Measurements from ENCODE around the gene FAIM2. TPM values are rescaled to one million over a fixed set of nuclear protein-coding genes. Genes with fewer than 3 reads are reported as not detected.

Gene FAIM2
- polyA plus RNA-seq, 1 donor from 2014 or later: 5.3 TPM

GRCh38 chr12:49917166-49917787, 13.6 kb upstream of the FAIM2 start:
- Histone ChIP-seq H3F3A (ENCODE audit: insufficient read depth, low read length, poor library complexity, severe bottlenecking) (no peaks in the 10 kb centered on the region), H3K9me3 (ENCODE audit: low read length) (no peaks in the 10 kb centered on the region), H3K9me2 (ENCODE audit: insufficient read depth, low read length) (no peaks in the 10 kb centered on the region), H3K79me2 (replicated peaks; ENCODE audit: insufficient read depth, low read length) (no peaks in the 10 kb centered on the region), H2AFZ (ENCODE audit: low read depth, low read length) (no peak overlapping the region), H3K4me2 (ENCODE audit: low read length) (no peak overlapping the region), H4K20me1 (ENCODE audit: insufficient read depth) (no peaks in the 10 kb centered on the region), H3K4me3 (ENCODE audit: low read length) (no peak overlapping the region), H3K9ac (ENCODE audit: low read length) (no peak overlapping the region), H3K36me3 (ENCODE audit: insufficient read depth, low read length) (no peaks in the 10 kb centered on the region), H3K27me3 (ENCODE audit: insufficient read depth, low read depth, low read length) (no peaks in the 10 kb centered on the region), H3K27ac (ENCODE audit: low read length) (no peak overlapping the region)
- no peak for TF ChIP-seq SMC3 (conservative IDR thresholded peaks at IDR 0.05; ENCODE audit: poor library complexity)
- no peak for TF ChIP-seq EP300 (conservative IDR thresholded peaks at IDR 0.05; ENCODE audit: poor library complexity, severe bottlenecking)
- no peak for TF ChIP-seq CTCF (IDR thresholded peaks at IDR 0.05; ENCODE audit: poor library complexity, severe bottlenecking)
- no peak for TF ChIP-seq POLR2AphosphoS5 (IDR thresholded peaks at IDR 0.05)
- no peak for TF ChIP-seq TAF1 (IDR thresholded peaks at IDR 0.05; ENCODE audit: low read depth)
- TF ChIP-seq MXI1 (conservative IDR thresholded peaks at IDR 0.05; ENCODE audit: poor library complexity, severe bottlenecking): no peak
- TF ChIP-seq, protein P1, sequence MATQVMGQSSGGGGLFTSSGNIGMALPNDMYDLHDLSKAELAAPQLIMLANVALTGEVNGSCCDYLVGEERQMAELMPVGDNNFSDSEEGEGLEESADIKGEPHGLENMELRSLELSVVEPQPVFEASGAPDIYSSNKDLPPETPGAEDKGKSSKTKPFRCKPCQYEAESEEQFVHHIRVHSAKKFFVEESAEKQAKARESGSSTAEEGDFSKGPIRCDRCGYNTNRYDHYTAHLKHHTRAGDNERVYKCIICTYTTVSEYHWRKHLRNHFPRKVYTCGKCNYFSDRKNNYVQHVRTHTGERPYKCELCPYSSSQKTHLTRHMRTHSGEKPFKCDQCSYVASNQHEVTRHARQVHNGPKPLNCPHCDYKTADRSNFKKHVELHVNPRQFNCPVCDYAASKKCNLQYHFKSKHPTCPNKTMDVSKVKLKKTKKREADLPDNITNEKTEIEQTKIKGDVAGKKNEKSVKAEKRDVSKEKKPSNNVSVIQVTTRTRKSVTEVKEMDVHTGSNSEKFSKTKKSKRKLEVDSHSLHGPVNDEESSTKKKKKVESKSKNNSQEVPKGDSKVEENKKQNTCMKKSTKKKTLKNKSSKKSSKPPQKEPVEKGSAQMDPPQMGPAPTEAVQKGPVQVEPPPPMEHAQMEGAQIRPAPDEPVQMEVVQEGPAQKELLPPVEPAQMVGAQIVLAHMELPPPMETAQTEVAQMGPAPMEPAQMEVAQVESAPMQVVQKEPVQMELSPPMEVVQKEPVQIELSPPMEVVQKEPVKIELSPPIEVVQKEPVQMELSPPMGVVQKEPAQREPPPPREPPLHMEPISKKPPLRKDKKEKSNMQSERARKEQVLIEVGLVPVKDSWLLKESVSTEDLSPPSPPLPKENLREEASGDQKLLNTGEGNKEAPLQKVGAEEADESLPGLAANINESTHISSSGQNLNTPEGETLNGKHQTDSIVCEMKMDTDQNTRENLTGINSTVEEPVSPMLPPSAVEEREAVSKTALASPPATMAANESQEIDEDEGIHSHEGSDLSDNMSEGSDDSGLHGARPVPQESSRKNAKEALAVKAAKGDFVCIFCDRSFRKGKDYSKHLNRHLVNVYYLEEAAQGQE (IDR thresholded peaks at IDR 0.05; ENCODE audit: borderline replicate concordance): no peak
- TF ChIP-seq EZH2 (IDR thresholded peaks at IDR 0.05; ENCODE audit: borderline replicate concordance, insufficient read depth, low read length, poor library complexity, severe bottlenecking): no peak
- TF ChIP-seq RAD21 (conservative IDR thresholded peaks at IDR 0.05): no peak

DNA sequence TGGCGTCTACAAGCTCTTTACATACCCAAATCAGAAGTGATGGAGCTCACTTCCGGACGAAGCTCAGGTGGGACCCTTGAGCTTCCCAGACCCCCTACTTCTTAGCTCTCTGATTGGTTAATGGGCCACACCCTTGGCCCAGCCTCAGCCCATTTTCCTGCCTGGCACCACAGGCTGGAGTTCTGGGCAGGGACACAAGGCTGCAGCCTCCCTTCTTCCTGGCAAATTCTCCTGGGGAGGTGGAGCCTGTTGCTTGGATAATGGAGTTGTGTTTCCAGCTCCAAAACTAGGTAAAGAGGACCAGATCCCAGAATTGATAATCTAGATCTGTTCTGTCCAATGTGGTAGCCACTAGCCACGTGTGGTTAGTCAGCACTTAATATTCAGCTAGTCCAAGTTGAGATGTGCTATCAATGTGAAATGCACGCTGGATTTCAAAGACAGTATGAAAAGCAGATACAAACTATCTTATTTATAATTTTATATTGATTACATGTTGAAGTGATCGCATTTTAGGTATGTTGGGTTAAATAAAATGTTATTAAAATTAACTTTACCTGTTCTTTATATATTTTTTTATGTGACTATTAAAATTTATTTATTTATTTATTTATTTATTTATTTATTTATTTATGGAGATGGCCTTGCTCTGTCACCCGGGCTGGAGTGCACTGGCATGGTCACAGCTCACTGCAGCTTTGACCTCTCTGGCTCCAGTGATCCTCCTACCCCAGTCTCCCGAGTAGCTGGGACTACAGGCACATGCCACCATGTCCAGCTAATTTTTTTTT, 12.6 kb upstream of the FAIM2 start:
- no peaks in the 10 kb centered on the region for H3K36me3 ChIP-seq (ENCODE audit: insufficient read depth, low read length)
- H3K4me2 ChIP-seq (ENCODE audit: low read length): no peak overlapping the region
- H4K20me1 ChIP-seq (ENCODE audit: insufficient read depth): no peaks in the 10 kb centered on the region
- H3K27me3 ChIP-seq (ENCODE audit: insufficient read depth, low read depth, low read length): no peaks in the 10 kb centered on the region
- no peaks in the 10 kb centered on the region for H3K79me2 ChIP-seq (replicated peaks; ENCODE audit: insufficient read depth, low read length)
- H3F3A ChIP-seq (ENCODE audit: insufficient read depth, low read length, poor library complexity, severe bottlenecking): no peaks in the 10 kb centered on the region
- H3K9ac ChIP-seq (ENCODE audit: low read length): no peak overlapping the region
- no peaks in the 10 kb centered on the region for H3K9me3 ChIP-seq (ENCODE audit: low read length)
- TF ChIP-seq EZH2 (IDR thresholded peaks at IDR 0.05; ENCODE audit: borderline replicate concordance, insufficient read depth, low read length, poor library complexity, severe bottlenecking): no peak
- TF ChIP-seq SMC3 (conservative IDR thresholded peaks at IDR 0.05; ENCODE audit: poor library complexity): no peak
- no peak for TF ChIP-seq RAD21 (conservative IDR thresholded peaks at IDR 0.05)
- TF ChIP-seq EP300 (conservative IDR thresholded peaks at IDR 0.05; ENCODE audit: poor library complexity, severe bottlenecking): no peak
- no peak for TF ChIP-seq TAF1 (IDR thresholded peaks at IDR 0.05; ENCODE audit: low read depth)
- TF ChIP-seq CTCF (IDR thresholded peaks at IDR 0.05; ENCODE audit: poor library complexity, severe bottlenecking): no peak
- TF ChIP-seq POLR2AphosphoS5 (IDR thresholded peaks at IDR 0.05): no peak
- TF ChIP-seq, protein P1 (IDR thresholded peaks at IDR 0.05; ENCODE audit: borderline replicate concordance): no peak
- TF ChIP-seq MXI1 (conservative IDR thresholded peaks at IDR 0.05; ENCODE audit: poor library complexity, severe bottlenecking): no peak
- H3K4me3 ChIP-seq (ENCODE audit: low read length): no peak overlapping the region
- H3K9me2 ChIP-seq (ENCODE audit: insufficient read depth, low read length): no peaks in the 10 kb centered on the region
- no peak overlapping the region for H2AFZ ChIP-seq (ENCODE audit: low read depth, low read length)
- H3K27ac ChIP-seq (ENCODE audit: low read length): no peak overlapping the region

Measured in neural cell (in vitro differentiated cells).